Activated effector memory CD4-positive, alpha-beta T cell treated with anti-CD3 and anti-CD28 coated beads, Interleukin-2, amount 50 U/mL, for 16 hours (primary cell): Measurements from ENCODE around the gene ORAI2.
"Not testable (repeated sequence)": the region's sequence is repeated elsewhere in the genome, so short reads cannot be mapped to it uniquely, and the experiment has no call there.

Experiments used
- DNase-seq: peaks from one replicate; pipeline ENCODE4 v3.0.0-alpha.2; 2020

Gene ORAI2

DNA sequence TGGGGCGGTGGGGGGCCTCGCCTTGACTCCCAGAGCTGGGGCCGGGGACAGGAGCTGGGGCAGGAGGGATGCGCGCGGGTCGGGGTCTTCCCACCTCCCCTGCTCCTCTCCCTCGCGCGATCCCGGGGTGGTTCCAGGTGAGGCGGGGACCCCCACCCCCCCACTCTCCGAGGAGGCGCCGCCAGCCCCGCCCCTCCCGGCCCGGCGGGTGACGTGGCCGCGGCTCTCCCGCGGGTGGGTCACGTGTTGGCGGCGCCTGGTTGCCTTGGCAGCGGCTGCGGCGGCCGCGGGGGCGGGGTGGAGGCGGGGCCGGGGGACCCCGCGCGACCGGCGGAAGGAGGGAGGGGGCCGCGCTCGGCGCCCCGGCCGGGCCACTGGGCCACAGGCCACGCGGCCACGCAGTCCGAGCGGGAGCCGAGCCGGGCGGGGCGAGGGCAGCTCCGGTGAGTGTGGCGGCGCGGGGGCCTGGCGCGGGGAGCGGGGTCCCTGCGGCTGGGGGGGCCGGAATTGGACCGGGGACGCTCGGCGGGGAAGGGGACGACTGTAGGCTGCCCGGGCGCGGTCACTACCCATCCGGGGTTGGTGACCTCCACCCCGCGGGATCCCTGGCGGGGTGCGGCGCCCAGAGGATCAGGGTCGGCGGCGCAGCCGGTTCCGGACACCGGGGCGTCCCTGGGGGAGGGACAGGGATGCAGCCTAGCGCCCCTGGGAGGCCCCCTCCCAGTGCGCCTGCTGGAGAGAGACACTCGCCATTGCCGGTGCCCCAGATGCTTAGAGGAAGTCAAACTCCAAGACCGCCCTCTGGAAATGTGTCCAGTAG lies at the start of gene ORAI2:
Gene ORAI2, plus strand, starts transcription at position 357 of the 820 bp plus-strand sequence. CDS start 5,382 bp downstream, outside the sequence.
- peak; percentile 96 for DNase-seq

DNA sequence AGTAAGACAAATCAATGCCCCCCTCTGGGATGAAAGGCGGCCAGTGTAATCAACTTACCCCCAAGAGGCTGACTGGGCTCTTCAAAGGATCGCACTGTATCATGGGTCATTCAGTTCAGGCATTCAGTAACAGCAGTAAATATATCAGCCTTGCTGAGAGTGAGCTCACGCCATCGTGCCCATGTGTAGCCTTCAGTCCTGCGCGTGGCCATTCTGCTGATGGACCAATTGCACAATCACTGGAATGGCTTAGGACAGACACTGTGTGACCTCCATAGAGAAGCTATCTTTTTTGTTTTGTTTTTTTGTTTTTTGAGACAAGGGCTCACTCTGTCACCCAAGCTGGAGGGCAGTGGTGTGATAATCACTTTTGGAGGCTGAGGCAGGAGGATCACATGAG lies 46.3 kb upstream of the ORAI2 start:
- no peak for DNase-seq

DNA sequence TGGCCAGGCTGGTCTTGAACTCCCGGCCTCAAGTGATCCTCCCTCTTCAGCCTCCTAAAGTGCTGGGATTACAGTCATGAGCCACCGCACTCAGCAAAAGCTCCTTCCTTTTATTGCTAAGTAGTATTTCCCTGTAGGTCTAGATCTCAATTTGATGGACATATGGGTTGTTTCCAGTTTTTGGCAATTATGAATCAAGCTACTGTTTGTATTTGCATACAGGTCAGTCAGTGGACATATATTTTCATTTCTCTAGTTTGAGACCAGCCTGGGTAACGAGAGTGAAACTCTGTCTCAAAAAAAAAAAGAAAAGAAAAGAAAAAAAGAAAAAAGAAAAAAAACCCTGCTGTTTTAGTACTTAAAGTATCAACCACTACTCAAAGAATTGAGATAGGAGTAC lies 43.6 kb upstream of the ORAI2 start:
- DNase-seq = no peak

DNA sequence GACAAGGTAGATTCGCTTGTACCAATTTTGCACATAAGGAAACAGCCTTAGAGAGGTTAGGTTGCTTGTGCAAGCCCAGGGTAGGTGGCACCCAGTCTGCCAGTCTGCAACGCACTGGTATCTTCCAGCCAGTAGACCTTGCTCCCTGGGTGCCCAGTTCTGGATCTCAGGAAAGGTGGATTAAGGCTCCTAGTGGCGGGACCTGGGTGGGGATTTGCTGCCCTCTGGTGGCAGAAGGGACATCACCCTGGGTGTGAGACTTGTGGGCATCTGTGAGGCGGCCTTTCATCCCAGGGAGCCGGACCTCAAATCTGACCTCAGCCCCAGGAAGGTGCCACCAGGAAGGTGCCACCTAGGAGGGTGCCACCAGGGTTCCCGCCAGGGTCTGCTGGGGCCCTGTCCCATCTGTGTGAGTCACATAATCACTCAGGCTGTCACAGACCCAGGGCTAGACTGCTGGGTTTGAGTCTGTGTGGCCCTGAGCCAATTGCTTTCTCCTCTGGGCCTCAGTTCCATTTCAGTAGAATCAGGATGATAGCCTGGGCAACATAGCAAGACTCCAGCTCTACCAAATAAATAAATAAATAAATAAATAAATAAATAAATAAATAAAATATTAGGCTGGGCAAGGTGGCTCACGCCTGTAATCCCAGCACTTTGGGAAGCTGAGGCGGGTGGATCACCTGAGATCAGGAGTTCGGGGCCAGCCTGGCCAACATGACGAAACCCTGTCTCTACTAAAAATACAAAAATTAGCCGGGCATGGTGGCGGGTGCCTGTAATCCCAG lies 42.5 kb upstream of the ORAI2 start:
- peak; percentile 89 for DNase-seq

DNA sequence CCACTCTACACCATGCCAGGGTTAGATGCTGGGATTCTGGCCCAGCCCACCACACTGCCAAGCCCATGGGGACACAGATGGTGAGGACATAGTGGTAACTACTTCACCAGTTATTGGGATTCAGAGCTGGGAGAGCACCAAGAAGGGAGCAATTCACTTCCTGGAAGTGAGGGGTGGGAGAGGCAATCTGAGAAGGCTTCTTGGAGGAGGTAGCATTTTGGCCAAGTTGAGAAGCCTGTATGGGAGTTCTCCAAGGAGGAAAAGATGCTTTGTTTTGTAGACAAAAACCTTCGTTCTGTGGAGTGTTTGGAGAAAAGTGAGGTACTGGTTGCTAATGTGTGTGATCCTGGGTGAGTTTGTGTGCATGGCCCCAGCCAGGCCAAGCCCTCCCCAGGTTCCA lies 41.0 kb upstream of the ORAI2 start:
- DNase-seq = no peak

DNA sequence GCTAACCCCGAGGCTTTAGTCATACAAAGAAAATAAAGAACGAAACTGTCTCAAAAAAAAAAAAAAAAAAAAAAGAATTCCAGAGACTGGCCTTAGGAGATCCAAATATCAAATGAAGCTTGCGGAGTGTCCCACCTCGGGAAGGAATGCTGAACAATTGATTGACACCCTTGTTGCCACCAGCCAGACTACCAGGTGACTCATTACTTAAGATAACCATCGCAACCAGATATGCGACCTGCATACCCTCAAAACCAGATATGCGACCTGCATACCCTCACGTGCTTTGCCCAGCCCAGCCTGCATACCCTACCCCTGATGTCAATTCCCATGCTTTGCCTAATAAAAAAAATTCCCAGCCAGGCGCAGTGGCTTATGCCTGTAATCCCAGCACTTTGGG lies 39.9 kb upstream of the ORAI2 start:
- no peak for DNase-seq

DNA sequence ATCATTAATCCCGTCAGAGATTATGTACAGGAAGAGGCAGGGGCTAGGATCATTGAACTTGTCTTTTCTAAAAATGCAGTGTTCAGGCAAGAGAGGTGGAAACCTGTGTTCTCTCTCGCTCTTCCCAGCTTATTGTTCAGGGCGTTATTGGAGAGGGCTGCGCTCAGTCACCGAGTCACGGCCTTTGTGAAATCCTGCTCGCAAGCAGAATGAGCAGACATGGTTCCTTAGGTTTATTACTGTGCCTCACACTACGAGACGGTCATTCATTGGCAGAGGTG lies 37.8 kb upstream of the ORAI2 start:
- no peak for DNase-seq

DNA sequence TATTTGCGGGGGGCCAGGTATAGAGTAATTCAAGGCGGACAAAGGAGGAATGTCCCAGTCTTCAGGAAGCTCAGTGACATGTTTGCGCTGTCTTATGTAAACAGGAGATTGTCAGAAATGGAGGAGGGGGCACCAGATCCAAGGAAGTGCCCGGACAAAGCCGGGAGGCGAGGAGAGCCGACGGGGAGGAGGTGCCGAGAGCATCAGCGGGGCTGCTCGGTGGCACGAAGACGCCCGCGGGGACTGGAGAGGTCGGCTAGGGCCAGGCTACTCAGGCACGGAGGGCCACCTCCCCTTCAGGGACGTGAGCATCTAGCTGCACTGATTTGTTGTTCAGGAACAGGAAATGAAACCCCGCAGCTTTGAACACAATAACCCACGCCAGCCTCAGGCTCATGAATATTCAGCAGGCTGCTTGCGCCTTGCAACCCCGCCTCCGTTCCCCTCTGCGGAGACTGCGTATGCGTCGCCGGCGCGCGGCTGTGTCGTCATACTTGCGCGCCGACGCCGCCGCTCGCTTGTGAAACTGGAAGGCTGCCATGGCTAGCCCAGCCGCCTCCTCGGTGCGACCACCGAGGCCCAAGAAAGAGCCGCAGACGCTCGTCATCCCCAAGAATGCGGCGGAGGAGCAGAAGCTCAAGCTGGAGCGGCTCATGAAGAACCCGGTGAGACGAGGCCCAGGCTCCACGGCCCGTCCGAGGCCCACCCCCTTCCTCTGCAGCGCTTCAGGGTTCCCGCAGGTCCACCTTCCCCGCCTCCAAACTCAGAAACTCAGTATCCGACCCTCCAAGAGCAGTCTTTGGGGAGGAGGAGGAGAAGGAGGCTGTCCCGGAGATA lies 37.3 kb upstream of the ORAI2 start, which contains the start of gene PRKRIP1:
Gene PRKRIP1, plus strand, starts transcription at position 491 of the 837 bp plus-strand sequence. Its CDS starts 49 bp downstream, at position 540.
- DNase-seq = peak; percentile 94

DNA sequence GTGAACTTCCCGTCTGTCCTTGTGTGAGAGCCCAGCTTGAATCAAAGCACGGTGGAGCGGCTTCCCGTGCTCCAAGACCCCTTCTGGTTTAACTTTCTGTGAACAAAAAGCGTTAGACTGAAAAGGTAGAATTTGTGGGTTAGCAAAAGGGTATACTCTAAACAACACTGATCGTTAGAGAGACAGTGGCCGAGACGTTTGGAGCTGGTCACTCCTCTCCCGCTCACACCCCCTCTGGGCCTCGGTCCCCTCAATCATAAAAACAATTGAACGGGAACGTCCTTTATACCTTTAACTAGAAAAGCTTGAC lies 36.7 kb upstream of the ORAI2 start:
- DNase-seq = no peak

DNA sequence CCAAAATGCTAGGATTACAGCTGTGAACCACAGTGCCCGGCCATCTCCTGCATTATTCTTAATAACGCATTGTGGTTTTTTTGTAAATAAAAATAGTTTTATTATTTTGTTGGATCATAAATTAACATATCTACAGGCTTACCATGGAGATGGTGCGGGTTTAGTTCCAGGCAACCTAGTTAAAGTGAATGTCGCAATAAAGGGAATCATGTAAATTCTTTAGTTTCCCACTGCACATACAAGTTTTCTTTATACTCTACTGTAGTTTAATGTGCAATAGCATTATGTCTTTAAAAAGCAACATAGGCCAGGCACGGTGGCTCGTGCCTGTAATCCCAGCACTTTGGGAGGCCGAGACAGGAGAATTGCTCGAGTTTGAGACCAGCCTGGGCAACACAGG lies 34.8 kb upstream of the ORAI2 start:
- DNase-seq = no peak

DNA sequence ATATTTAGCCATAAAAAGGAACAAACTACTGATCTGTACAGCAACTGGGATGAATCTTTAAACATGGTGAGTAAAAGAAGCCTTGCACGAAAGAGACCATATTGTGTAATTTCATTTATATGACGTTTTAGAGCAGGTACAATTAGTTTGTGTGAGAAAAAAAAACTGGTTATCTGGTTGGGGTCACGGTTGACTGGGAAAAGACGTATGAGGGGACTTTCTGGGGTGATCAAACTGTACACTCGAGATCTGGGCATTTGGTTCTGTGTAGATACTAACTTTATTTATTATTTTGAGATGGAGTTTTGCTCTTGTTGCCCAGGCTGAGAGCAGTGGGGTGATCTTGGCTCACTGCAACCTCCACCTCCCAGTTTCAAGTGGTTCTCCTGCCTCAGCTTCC lies 33.0 kb upstream of the ORAI2 start:
- no peak for DNase-seq

DNA sequence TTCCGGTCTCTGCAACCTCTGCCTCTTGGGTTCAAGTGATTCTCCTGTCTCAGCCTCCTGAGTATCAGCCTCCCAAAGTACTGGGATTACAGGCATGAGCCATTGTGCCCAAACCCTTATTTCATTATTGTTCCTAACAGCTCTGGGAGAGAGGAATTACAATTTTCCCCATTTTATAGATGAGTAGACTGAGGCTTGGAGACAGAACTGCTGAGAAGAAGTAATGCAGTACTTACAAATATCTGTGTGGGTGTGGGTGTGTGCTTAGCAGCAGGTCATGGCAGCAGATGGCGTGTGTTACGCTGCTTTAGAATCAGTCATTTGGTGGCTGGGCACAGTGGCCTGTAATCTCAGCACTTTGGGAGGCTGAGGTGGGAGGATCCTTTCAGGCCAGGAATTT lies 29.8 kb upstream of the ORAI2 start:
- no peak for DNase-seq

DNA sequence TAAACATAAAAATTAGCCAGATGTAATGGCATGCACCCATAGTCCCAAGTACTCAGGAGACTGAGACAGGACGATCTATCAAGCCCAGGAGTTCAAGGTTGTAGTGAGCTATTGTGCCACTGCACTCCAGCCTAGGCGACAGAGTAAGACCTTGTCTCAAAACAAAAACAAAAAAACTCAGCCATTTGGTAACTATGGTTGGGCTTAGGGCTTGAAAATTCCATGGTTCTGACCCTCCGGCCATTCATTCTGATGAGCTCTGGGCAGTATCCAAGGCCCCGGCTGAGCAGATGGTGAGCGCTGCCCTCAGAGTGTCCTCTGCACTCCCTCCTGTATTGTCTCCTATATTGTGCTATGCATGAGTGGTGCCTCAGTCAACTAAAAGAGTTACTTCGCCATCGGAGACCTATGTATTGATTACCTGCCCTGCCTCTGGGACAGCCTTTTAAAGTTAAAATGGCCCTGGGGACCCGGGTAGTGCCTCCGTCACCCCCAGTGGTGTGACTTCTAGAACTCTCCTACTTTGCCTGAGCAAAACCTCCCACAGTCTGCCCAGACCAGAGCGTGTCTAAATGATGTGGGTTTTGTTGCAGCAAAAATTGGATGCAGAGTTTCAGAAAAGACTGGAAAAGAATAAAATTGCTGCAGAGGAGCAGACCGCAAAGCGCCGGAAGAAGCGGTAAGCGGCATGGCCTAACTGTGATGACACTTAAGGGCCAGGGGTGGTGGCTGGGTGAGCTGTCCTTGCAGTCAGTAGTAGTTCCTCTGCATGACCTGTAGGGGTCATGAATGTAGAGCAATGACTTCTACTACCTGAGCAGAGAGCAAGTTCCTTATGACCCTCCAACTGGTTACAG lies 29.1 kb upstream of the ORAI2 start:
- peak; percentile 75 for DNase-seq

DNA sequence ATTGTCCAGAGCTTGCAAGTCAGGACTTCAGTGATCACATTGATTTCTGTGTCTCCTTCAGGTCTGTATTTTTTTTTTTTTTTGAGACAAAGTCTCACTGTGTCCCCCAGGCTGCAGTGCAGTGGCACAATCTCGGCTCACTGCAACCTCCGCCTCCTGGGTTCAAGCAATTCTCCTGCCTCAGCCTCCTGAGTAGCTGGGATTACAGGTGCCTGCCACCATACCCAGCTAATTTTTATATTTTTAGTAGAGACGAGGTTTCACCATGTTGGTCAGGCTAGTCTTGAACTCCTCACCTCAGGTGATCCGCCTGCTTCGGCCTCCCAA lies 28.6 kb upstream of the ORAI2 start:
- not testable (repeated sequence) for DNase-seq

DNA sequence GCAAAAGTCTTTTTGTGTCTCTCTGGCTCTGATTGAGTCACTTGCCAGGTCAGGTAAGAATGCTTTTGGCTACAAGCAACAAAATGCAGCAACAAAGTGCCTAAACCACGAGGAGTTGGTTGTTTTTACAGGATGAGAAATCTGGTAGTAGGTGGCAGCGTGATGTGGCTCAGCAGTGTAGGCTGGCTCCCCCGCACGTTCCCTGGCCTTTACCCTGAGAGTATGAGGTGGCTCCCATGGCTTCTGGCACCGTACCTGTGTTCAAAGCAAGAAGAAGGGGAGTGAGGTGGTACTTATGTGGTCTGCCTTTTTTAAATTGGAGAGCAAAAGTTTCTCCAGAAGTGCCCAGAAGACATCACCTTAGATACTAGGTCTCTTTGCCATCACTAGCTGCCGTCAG lies 25.5 kb upstream of the ORAI2 start:
- no peak for DNase-seq

DNA sequence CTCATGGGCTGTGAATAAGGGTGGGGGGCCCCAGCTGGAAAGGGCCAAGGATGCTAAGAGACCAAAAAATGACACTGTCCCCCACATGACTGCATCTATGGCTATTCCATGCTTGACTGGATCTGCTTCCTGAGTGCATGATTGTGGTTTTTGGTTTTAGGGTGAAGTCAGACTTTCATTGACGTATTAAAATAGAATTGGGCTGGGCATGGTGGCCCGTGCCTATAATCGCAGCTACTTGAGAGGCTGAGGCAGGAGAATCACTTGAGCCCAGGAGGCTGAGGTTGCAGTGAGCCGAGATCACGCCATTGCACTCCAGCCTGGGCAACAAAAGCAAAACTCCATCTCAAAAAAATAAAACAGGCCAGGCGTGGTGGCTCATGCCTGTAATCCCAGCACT lies 24.8 kb upstream of the ORAI2 start:
- DNase-seq = not testable (repeated sequence)

DNA sequence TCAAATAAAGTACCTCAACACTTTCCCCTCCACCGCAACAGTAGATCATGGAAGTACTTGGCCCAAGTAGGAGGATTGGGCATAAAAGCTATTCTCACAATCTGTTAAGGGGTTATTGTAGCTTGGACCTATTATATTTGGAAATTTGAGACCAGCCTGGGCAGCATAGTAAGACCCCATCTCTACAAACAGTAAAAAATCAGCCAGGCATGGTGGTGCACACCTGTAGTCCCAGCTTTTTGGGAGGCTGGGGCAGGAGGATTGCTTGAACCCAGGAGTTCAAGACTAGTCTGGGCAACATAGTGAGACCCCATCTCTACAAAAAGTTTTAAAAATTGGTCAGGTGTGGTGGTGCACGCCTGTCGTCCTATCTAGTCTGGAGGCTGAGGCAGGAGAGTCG lies 24.0 kb upstream of the ORAI2 start:
- no peak for DNase-seq

DNA sequence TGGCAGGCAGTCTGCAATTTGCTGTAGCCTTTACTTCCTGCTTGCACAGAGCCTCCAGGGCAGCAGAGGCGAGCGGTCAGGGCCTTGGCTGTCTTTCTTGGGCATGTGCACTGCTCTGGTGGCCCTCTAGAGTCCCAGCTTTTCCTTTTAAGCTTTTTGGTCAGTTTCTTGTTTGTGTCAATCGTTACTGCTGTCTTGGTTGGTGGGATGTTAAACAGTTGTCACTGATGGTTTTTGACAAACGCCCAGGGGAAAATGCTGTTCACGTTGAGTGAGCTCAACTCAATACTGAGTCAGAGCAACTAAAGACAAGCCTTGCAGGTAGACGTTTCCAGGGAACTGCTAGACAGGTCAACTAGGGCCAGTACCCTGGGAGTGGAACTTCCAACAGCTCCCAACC lies 23.3 kb upstream of the ORAI2 start:
- DNase-seq = no peak

DNA sequence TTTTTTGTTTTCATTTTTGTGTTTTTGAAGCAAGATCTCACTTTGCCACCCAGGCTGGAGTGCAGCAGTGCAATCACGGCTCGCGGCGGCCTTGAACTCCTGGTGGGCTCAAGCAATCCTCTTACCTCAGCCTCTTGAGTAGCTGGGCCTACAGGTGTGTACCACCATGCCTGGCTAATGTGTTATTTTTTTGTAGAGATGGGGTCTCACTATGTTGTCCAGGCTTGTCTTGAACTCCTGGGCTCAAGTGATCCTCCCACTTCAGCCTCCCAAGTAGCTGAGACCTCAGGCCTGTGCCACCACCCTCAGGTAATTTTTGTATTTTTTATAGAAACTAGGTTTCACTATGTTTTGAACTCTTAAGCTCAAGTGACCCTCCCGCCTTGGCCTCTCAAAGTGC lies 22.5 kb upstream of the ORAI2 start:
- no peak for DNase-seq

DNA sequence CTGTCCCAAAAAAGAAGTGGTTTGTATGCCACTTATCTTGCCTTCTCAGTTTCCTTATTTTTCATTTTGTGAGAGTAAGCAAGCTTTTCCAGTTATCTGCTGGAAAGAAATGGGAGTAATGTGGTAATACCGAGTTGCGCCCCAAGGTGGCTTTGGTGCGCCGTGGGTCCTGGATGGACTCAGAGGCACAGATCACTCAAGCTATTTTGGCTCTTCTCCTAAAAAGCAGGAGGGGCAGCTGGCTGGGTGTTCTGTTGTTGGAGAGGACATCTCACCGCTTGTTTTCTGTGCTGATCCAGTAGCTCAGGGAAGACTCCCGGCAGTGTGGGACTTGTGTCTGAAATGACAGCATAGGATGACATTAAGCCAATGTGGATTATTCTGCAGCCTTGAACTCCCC lies 20.8 kb upstream of the ORAI2 start:
- peak; percentile 76 for DNase-seq

DNA sequence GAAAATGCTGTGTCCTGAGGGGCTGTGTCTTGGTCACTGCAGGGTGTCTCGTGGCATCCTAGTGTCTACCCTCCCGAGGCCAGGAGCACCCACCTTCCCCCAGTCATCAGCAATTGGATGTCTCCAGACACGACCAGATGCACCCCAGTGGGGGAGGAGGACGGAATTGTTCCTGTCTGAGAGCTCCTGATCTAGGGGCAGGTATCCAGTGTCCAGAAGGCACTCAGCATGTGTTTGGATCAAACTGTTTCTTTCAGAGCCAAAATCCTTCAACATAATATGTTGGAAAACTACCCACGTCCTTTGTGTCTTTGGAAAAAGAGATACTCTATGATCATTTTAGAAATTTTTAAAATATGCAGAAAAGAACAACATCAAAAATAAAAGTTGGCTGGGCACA lies 20.3 kb upstream of the ORAI2 start:
- no peak for DNase-seq

DNA sequence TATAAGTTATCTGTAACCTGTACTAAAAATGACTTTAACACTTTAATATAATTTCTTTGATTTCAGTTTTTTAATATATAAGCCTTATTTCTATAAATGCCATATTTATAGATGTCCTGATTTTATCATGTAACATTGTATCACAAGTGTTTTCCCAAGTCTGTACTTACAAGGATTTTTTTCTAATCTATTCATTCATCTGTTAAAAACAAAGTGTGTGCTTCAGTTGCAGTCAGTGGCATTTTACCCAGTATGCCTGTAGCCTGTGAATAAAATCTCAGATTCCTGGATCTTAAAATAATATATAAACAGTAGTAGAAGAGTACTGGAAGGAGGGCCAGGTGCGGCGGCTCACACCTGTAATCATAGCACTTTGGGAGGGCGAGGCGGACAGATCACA lies 19.8 kb upstream of the ORAI2 start:
- DNase-seq = no peak

DNA sequence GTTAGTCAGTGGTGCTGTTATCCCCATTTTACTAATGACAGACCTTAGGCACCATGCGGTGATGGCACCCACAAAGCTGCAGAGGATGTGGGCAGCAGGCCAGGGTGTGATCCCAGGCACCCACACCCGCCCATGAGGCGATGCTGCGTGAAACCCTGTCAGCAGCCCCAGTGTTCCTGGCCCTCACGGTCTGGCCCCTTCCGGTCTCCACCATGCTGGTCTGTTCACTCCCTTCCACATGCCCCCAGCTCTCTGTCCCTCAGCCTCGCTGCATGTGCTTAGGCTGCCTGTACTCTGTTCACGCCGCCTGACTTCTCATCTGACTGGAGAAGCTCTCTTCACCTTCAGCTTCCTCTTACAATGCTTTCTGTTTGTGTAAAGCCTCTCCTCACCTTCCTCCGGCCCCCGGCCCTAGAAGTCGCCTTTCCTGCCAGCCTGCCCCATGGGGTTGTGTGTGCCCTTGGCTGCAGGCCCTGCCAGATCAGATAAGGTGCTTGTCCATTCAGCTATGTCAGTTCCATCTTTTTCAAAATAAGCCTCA lies 17.6 kb upstream of the ORAI2 start:
- DNase-seq = peak; percentile 81
